ENCODE data around the gene TPPP2.
"Not testable (repeated sequence)": the region's sequence is repeated elsewhere in the genome, so short reads cannot be mapped to it uniquely, and the experiment has no call there.

TPPP2 gene

DNA sequence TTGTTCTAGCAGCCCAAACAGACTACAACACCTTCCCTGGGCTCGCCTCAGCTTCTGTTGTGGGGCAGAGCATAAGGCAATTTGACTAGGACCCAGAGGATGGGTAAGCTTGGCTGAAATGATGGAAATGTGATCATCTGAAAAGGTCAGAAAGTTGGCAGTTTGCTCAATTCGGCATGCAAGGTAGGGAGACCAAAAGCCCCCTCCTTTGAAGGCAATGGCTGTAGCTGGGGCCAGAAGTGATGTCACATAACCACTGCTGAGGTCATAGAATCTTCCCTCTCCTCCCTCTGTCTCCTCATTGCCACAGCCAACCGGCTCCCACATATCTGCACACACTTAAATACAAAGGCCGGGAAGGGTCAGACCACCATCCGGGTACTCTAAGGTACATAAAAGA lies at the start of gene TPPP2:
Gene TPPP2, plus strand, starts transcription at position 301 of the 400 bp plus-strand sequence. CDS start 365 bp downstream, outside the sequence.
- no peak for DNase-seq (ENCODE audit: low read depth in 3 of 3, low spot score in 1 of 3)

DNA sequence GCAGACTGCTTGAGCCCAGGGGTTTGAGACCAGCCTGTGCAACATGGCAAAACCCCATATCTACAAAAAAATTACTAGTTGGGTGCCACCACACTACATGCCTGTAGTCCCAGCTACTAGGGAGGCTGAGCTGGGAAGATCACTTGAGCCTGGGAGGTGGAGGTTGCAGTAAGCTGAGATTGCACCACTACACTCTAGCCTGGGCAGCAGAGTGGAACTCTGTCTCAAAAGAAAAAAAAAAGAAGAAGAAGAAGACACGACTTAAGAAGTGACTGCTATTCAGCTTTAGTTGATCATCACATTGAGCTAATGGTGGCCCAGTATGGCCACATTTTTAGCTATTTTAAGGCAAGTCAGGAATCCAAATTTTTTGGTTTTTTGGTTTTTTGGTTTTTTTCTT lies 49.1 kb upstream of the TPPP2 start:
- no peak for DNase-seq (ENCODE audit: low read depth in 3 of 3, low spot score in 1 of 3)

DNA sequence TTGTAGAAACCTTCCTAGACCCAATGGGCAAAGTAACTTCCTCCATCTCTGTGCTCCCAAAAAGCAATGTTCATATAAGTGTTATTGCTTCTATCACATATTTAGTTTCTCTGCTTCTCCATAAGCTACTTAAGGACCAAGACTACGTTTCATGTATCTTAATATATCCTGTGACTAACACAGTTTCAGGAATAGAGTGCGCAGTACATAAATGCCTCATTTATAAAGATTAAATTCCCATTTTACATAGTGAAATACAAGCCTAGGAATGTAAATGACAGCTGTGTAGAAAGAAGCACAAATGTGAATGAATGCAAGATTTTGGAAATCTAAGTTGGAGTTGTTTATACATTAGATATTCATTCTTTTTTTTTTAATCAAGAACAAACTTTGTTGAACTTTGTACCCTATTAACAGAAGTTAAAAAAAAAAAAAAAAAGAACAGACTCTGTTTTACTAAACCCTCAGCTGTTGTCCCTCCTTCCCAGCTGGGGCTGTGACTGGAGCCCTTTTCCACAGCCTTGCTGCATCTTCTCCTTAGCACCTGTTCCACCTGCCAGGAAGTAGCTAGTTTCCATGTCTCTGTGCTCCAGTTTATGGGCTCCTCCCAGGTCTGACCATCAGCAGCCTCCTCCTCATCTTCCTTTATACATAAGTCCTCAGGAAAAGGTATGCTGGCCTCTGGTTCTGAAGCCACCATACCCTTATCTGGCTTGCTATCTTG lies 47.2 kb upstream of the TPPP2 start:
- no peak for DNase-seq (ENCODE audit: low read depth in 3 of 3, low spot score in 1 of 3)

DNA sequence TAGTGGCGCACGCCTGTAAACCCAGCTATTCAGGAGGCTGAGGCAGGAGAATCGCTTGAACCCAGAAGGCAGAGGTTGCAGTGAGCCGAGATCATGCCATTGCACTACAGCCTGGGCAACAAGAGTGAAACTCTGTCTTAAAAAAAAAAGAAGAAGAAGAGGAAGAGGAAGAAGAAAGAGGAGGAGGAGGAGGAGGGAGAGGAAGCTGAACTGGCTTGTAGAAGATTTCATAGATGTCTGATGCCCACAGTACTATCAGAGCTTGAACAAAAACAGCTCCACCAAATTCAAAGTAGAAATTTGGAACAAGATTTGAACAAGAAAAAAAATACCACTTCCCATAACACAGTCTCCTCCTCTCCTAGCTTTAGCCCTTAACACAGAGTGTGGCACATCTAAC lies 44.4 kb upstream of the TPPP2 start:
- DNase-seq (ENCODE audit: low read depth in 3 of 3, low spot score in 1 of 3) = not testable (repeated sequence)

DNA sequence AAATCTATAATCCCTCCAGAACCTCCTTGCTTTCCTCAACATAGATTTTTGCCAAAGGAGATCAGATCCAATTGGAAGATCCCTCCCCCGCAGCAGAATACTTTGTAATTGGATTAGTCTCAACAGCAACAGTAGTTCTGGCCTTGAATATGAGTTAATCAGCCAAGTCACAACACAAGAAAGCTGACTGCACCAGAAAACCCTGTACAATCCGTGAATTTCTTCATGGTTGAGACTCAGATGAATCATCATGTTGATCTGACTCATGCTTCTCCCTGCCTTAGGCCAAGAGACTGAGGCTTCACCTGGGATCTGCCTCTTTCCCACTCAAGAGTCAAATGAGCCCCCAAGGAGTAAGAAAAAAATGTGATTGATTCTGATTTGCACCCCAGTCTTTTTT lies 43.2 kb upstream of the TPPP2 start:
- no peak for DNase-seq (ENCODE audit: low read depth in 3 of 3, low spot score in 1 of 3)

DNA sequence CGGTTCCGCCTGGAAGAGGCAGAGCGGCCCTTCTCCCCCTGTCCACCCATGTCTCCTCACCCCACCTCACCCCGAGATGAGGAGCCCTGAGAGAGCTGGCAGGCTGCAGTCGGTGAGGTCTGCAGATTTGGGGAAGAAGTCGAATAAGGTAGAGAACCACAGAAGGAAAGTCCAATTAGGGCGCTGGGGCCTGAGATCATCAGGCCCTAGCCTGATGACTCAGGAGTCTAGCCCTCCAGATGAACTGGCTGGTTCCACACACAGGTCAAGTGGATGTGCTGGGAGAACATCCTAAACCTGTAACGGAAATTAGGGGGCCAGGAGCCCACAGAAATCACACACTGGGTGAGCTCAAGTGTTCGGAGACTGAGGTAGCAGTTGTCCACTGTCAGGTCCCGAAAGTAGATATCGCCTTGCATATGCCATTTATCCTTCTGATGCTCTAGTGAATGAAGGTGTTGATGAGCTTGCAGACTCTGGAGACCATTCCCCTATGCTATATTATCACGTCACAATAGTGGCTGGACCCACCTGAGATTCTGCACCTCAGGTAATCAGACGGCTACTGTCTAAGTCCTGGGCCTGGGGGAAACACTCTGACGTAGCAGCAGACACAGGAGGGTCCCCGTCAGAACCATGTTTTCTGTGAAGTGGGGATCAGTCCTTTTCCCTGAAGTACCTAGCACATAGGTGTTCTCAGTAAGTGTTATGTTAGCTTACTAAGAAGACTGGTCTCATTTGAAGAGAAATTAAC lies 41.1 kb upstream of the TPPP2 start:
- DNase-seq (ENCODE audit: low read depth in 3 of 3, low spot score in 1 of 3) = no peak

DNA sequence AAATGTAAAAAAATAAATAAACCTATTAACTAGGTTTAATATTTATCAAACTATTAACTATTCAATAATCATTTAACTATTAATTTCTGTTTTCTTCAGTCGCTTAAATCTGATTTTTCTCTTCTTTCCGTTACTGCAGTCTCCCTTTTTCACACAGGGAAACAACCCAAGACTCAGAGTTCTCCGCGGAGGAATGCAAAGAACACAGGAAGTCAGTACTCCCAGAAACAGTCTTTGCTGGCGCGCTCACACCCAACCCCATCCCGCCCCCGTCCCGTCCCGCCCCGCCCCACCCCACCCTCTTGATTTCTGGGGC lies 40.6 kb upstream of the TPPP2 start:
- DNase-seq (ENCODE audit: low read depth in 3 of 3, low spot score in 1 of 3) = no peak

DNA sequence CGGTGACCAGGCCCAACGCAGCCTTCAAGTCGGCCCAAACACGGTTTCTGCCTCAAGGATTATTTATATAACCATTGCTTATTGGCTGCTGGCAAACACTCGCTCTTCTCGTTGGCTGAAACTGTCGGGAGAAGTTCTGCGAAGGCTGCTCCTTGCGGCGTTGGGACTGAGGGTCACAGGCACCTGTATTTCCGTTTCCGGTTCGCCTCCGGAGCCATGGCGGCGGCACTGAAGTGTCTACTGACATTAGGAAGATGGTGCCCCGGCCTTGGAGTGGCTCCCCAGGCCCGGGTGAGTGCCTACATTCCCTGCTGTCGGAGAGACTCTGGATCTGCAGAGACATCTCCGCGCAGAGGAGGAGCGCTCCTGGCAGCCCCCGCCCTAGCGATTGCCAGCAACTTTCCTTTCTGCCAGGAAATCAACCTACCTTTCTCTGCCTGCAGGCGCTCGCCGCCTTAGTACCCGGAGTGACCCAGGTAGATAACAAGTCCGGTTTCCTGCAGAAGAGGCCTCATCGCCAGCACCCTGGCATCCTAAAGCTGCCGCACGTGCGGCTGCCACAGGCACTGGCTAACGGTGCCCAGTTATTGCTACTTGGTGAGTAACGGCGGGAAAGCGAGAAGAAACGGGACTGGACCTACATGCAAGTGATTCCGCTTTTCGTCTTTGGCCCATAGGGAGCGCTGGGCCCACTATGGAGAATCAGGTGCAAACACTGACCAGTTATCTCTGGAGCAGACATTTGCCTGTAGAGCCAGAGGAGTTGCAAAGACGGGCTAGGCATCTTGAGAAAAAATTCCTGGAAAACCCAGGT lies 40.0 kb upstream of the TPPP2 start, which contains the start of gene METTL17:
Gene METTL17, plus strand, starts transcription at position 194 of the 814 bp plus-strand sequence. Its CDS starts 23 bp downstream, at position 217.
- DNase-seq (ENCODE audit: low read depth in 3 of 3, low spot score in 1 of 3) = peak; percentile 44 to 65 (median 57)

DNA sequence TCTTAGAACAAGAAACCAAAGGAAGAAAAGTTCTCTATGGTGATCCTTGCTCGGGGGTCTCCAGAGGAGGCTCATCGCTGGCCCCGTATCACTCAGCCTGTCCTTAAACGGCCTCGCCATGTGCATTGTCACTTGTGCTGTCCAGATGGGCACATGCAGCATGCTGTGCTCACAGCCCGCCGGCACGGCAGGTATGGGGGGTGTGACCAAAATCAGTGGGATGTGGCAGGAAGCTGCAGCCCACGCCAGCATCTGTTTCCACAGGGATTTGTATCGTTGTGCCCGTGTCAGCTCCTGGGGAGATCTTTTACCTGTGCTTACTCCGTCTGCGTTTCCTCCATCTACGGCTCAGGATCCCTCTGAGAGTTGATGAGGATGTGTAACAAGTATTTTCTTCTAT lies 33.5 kb upstream of the TPPP2 start:
- no peak for DNase-seq (ENCODE audit: low read depth in 3 of 3, low spot score in 1 of 3)

DNA sequence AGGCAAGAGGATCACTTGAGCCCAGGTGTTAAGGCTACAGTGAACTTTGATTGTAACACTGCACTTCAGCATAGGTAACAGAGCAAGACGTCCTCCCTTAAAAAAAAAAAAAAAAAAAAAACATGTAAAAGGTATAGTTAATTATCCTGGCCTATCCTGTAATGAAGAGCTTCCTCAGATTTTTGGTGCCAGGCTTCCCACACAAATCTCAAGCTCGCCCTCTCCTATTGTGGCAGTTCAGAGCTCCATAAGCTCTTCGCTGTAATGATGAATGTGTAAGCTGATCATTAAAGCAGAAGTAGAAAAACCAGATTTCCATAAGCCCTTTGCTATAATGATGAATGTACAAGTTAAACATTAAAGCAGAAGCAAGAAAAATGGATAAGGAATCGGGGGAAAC lies 32.9 kb upstream of the TPPP2 start:
- no peak for DNase-seq (ENCODE audit: low read depth in 3 of 3, low spot score in 1 of 3)

DNA sequence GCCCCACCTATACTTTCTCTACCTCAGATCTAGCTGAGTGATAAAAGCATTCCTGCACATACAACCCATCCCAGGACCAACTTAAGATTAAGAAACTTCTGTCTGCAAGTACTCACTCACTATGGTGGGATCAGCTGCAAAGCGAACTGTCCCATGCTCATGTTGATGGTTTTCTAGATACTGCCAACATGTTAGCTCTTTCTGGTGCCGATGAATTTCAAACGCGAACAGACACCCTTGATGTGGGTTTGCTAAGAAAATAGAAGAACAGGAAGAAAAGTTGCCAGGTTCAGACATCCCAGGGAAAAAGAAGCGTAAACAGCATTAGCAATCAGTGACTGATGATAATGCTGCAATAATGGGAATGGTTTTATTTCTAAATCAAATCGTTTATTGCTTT lies 32.5 kb upstream of the TPPP2 start:
- DNase-seq (ENCODE audit: low read depth in 3 of 3, low spot score in 1 of 3) = no peak

DNA sequence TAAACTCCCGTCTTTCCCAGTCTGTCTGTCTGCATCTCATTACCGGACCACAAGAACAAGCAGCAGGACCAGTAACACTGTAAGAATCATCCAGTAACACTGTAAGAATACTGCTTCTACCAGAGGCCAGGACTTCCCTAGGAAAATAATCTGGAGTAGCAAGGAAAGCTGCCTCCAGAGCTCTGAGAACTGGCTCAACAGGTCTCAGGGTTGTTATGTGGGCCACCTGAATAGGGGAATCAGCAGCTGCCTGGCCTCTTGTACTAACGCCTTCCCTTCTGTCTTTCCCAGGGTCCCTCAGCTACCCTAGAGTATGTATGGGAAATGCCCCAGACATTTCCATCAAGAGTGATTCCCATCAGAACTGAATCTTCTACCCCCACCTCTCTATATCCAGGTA lies 31.9 kb upstream of the TPPP2 start:
- no peak for DNase-seq (ENCODE audit: low read depth in 3 of 3, low spot score in 1 of 3)

DNA sequence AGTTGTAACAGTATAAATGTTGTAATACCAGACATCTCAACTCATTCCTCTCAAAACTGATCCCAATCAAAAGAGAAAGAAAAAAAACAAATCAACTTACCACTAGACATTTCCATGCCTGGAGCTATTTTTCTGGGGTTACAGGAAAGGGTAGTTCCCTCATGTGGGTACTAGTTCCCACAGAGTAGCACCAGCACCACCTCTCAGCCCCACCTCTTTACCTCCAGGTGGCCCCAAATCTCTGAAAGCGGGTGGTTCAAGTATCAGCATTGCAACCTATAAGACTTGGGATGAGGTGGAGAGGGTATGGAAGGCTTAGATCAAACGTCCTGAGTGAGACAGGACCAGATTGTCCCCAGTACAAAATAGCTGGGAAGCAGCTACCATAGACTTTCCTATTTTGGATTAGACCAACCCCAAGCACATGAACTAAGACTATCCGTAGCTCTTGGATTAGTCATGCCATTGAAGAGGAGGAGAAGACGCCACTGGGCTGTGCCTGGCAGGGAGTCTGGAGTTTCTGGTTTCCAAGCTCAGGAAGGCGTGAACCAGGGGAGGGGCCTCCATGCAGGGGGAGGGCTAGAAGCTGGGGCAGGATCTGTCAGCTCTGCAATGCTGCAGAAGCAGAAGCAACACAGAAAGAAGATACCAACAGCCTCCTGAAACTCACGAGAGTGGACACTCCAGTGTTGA lies 31.2 kb upstream of the TPPP2 start, which contains the start of gene SLC39A2:
Gene SLC39A2, plus strand, starts transcription at position 620 of the 693 bp plus-strand sequence. CDS start 154 bp downstream, outside the sequence.
- DNase-seq (ENCODE audit: low read depth in 3 of 3, low spot score in 1 of 3) = no peak

DNA sequence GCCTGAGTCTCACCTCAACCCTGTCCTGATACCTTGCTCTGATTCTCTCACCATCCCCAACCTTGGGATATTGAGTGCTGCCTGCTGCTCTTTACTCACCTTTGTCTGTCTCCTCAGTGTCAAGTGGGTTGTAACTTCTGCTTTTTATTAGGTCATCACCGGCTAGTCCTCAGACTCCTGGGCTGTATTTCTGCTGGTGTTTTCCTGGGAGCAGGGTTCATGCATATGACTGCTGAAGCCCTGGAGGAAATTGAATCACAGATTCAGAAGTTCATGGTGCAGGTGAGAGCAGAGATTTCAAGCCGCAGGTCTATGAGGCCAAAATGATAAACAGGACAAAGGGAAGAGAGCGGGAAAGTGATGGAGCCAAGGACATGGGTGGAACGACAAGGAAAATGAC lies 30.4 kb upstream of the TPPP2 start:
- DNase-seq (ENCODE audit: low read depth in 3 of 3, low spot score in 1 of 3) = no peak

DNA sequence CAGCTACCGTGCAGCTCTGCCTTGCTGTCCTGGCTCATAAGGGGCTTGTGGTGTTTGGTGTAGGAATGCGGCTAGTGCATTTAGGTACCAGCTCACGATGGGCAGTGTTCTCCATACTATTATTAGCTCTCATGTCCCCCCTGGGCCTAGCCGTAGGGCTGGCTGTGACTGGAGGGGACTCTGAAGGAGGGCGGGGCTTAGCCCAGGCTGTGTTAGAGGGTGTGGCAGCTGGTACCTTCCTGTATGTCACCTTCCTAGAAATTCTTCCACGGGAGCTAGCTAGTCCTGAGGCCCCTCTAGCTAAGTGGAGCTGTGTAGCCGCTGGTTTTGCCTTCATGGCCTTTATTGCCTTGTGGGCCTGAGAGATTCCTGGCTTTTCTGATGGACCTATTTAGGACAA lies 28.8 kb upstream of the TPPP2 start:
- no peak for DNase-seq (ENCODE audit: low read depth in 3 of 3, low spot score in 1 of 3)

DNA sequence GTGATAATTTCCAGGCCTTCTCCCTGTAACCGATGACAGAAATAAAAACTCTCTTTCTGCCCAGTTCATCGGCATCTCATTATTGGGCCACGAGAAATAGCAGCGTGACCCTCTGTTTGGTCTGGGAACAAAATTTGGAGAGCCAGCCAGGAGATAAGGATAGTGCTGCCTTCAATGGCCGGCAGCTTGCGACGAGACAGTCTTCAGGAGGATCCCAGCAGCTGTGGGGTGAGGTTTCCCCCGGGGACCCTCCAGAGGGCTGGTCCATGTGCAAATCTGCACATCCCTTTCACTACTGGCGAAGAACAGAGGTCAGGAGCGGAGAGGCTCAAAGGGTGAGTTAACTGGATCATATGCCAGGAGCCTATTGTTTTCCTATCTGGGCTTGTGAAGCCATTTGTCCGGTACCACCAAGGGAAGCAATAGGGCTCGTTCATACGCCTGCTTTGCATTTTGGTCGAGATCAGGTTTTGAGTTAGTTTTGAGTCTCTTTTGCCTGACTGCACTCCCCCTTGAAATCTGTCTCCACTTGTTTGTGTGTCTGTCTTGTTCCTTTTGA lies 26.1 kb upstream of the TPPP2 start:
- DNase-seq (ENCODE audit: low read depth in 3 of 3, low spot score in 1 of 3) = no peak

DNA sequence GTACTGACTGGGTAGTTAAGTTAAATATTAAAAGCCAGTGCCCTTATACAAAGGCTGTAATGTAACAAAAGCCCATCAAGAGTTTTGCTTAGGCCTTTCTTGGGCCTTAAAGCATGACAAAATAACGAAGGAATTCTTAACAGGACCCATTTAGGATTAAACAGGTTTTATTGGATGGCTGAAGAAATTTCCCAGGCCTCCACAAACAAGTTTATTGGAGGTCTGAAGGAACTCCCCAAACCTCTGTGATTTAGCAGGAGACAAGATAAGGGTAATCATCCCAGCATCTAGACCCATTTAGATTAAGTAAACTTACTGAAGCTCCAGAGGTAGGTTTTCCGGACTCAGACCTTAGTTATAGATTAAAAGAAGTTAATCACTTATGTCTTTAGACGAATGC lies 20.3 kb upstream of the TPPP2 start:
- not testable (repeated sequence) for DNase-seq (ENCODE audit: low read depth in 3 of 3, low spot score in 1 of 3)

DNA sequence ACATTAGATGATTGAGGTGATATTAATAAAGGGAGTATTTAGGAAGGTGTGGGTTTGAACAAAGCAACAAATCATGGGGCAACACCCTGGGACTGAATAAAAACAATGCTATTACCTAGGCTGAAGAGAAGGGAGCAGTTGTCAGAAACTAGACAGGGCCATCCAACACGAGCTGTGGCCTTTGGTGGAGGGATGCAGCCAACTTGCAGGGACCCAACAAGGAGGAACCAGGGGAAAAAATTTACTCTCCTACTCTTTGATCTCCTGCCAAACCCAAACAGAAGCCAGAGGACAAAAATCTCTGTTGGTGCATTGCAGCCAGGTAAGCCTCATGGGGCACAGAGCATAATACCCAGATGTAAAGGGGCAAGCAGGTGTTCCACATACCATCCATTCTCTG lies 18.9 kb upstream of the TPPP2 start:
- no peak for DNase-seq (ENCODE audit: low read depth in 3 of 3, low spot score in 1 of 3)

DNA sequence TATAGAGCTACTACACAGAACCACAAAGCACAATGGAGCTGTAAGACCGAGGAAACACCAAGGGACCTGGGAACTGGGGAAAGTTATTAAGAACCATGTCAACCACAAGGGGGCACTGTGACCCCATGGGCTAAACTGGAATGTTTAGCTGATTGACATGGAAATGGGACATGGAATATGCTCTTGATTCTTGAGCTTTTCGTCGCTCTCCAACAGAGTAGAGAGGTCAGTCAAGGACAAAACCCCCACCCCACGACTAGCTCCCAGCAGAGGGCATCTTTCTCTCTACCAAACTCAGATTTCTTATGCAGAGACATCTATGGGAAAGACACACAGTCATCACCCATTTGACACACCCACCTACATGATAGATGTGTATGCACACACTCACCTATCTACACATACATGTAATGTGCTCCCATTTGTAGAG lies 15.2 kb upstream of the TPPP2 start:
- DNase-seq (ENCODE audit: low read depth in 3 of 3, low spot score in 1 of 3) = peak; percentile 59 to 70 (median 61)

DNA sequence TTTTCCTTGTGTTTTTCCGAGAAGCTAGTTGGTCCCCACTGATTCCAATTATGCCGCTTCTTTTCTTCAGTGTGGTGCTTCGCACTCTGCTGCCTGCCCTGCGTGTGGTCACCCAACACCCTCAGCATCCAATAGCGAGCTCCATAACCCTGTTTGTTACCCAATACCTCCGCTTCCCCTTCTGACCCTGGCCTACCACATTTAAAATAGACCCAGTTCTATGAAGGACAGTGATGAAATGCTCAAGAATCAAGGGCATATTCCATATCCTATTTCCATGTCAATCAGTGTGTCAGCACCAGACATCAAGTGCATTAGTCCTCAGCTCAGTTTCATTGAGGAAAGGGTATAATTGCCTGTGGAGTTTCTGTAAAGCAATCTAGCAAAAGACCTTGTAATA lies 14.7 kb upstream of the TPPP2 start:
- DNase-seq (ENCODE audit: low read depth in 3 of 3, low spot score in 1 of 3) = no peak

Measured in stimulated activated CD4-positive, alpha-beta T cell treated with anti-CD3 and anti-CD28 coated beads, TNF-alpha, amount 100 ng/mL, for 1 hour (primary cell).